Measurements from ENCODE around the gene THRAP3.

GRCh38 chr1:36178471-36179219 lies 45.6 kb upstream of the THRAP3 start:
- TF ChIP-seq CTCF (IDR thresholded peaks at IDR 0.05; ENCODE audit: control extremely low read depth in 1 of 3, insufficient read depth in 1 of 3, low read depth in 1 of 3, low read length in 3 of 3) = peak in 1 of 3 experiments; percentile 23; a peak in 1 of 4 replicates
- no peak for TF ChIP-seq CHD1 (IDR thresholded peaks at IDR 0.05; ENCODE audit: low read depth, low read length)

All from H1 (cell line).